Activated CD4-positive, alpha-beta T cell treated with anti-CD3 and anti-CD28 coated beads for 24 hours (primary cell): Measurements from ENCODE around the gene ARV1.

Source experiments
- DNase-seq, 2 donors: peaks; one replicate each; pipeline ENCODE4 v3.0.0-alpha.2; 2020; ENCODE audit warnings: low read depth in 2 of 2

The ARV1 gene

DNA sequence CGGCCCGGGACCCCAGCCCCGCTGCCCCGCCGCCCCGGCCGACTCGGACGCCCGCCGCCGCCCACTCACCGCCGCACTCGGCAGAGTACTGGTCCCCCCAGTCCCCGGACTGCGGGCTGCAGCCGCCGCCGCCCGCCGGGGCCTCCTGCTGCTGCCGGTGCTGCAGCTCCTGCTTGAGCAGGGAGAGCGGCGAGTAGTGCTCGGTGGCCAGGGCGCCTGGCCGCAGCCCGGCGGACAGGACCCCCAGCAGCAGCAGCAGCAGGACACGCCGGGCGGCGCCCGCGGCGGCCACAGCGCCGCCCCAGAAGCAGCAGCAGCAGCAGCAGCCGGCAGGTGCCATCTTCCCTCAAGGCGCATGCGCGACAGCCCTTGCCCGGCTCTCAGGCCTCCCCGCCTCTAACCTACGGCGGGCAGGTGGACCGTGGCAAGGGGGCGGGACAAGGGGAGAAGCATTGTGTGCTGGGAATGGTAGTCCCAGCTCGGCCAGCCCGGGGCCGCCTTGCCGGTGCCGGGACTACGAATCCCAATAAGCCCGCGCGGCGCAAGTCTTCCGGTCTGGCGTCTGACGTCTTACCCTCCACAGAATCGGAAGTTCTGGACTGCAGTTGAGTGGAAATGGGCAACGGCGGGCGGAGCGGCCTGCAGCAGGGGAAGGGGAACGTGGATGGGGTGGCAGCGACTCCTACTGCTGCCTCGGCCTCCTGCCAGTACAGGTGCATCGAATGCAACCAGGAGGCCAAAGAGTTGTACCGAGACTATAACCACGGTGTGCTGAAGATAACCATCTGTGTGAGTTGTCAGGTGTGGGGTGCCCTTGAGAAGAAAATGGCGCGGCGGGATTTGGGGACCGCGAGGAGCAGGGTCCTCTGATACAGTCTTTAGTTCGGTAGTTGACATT, at the start of gene ARV1, which contains the start of gene TTC13:
TSS of gene ARV1 (plus strand) at position 604 of the 898 bp plus-strand sequence. CDS start at position 616, 12 bp downstream.
TSS of gene TTC13 (minus strand) at position 371 of the 898 bp plus-strand sequence. CDS start at position 340, 31 bp downstream.
- peak; percentile 92 to 93 for DNase-seq

DNA sequence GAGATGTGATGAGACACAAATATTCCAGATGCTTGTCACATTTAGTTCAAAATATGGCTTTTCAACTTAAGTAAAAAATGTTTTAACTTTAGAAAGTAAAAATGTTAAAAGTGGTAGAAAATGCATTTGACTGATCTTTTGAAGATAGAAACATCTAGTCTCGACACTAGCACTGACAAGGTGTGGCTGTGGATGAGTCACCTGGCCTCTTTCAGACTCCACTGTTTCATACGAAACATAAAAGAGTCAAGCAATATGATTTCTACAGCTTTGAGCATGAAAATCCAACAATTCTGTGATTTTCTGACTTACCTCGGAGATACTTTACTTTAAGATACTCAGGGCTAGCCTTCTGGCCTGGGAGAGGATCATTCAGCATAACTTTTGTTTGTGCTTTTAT, 47.9 kb upstream of the ARV1 start:
- DNase-seq: no peak

DNA sequence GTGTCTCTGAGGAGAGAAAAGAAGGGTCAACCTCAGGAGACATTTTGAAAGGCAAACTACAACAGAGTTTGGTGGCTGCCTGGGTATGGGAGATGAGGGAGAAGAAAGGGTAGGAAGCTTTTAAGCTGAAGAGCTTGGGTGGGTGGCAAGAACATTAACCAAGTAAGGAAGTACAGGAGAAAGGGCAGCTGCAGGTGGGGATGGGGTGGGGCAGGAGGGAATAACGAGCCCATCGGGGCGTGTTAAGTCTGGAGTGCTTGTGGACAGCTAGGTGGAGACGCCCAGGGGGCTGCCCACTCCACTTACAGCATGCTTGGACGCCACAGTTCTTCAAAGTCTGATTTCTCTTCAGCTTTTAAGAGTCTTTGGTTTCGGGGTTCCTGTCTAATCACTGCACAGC, 43.0 kb upstream of the ARV1 start:
- no peak for DNase-seq

DNA sequence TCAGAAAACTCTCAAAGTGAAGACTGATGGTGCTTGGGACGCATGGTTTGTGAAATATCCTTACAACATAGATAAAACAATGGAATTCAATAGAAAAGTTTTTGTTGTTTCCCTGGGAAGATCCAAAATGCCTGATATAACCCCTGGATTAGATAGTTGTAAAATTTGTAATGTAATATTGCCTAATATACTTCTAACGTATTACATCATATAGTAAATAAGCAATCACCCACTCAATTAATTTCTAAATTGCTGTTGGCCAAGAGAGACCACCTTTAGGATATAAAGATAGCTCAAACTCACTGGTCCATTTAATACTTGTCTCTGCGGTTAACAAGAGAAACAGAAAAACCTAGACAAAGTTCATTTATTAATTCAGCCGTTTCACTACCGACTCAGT, 42.4 kb upstream of the ARV1 start:
- no peak for DNase-seq

DNA sequence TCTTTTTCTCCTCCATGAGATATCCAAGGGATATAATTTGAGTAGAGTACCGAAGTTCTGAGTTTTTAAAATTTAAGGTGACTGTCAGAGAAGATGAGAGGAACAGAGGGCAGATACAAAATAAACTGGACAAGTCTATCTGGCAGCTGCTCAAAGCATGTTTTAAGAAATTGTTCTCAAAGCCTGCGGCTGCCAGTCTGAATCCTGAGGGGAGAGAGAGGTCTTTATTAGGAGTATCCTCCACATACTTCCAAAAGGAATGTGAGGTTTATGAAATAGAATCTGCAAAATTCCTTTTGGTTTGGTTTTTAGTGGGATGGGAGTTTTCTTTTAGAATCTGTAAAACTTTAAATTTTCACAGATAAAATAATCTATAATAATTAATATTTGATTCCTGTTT, 41.5 kb upstream of the ARV1 start:
- DNase-seq: no peak

DNA sequence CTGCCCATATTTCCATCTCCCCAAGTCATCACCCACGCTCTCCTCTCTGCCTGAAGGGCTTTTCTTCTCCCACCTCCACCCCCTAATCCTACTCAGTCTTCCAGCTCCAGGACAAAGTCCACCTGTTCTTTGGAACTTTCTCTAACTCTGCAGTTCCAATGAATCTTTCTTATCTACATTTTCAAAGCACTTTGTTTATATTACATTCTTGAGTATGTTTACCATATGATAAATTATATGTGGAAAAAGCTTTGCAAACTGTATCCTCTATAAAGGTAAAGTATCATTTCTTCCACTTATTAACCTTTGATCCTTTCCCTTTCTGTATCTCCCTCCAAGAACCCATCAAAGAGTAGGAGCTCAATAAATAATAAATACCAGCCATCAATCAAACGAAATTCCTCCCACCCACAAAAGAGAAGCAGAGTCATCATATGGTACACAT, 39.9 kb upstream of the ARV1 start:
- no peak for DNase-seq

DNA sequence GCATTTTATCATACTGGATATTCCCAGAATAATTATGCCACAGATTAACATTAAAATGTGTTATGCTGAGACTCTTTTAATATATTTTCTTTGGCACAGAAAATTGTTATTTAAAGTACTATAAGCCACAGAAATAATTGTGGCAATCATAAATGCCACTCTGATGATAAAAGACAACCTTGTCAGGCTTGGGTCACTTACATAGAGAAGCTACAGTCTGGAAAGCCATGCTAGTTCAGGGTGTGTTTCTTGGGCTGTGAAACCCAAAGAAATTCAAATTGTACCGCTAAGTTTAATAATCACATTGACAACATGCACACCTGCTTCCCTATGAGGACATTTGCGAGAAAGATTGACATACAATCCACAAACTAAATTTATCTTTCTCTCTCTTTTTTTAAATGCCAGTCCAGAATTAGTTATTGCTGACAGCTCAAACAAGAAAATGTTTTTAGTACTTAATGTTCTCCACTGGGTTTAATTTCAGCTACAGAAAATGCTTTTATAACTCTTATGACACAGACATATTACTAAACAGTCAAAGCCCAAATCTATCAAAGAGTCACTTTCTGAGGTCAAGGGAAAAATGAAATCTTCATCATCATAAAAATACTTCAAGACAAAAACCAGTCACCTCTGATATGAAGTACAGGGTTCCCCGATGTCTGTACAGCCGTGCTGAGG, 38.9 kb upstream of the ARV1 start:
- DNase-seq: no peak

DNA sequence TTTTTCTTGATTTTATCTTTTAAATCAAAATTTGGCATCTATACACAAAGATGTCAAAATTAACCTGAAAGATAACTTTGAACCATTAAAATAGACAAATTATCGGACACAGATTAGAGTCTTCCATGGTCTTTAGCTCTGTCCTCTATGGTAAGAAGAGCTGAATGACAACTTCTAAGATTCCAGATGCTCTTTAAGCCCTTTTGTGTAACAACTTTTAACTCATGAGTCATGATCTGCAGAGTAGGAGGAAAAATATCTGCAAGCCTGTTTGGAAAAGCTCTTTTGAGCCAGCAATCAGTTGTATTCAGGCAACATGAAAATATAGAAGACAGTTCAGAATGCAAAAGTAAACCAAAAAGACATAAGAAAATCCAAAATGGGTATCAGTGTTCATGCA, 38.0 kb upstream of the ARV1 start:
- DNase-seq: no peak

DNA sequence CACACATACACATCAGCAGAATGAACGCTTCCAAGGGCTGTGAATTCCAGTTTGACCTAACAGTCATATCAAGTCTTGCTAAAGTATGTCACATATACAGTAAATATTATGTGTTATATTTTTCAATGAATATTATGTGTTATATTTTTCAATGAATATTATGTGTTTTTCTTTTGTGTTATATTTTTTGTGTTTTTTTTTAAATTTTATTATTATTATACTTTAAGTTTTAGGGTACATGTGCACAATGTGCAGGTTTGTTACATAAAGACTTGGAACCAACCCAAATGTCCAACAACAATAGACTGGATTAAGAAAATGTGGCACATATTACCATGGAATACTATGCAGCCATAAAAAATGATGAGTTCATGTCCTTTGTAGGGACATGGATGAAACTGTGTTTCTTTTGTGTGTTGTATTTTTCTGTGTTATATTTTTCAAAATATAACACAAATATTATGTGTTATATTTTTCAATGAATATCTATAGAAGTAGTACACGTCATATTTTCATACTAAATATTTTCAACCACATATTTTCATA, 35.8 kb upstream of the ARV1 start:
- DNase-seq: no peak

DNA sequence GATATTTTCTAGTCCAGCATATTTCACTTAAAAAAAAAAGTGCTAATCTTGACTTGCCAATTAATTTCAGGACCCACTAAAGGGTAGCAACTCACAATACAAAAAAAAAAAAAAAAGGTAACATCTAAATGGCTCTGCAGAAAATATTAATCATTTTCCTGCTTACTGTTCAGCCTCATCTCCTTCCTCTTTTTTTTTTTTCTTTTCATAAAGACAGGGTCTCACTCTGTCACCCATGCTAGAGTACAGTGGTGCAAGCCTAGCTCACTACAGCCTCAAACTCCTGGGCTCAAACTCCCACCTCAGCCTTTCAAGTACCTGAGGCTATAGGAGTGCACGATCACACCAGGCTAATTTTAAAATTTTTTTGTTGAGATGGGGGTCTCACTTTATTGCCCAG, 30.6 kb upstream of the ARV1 start:
- no peak for DNase-seq

DNA sequence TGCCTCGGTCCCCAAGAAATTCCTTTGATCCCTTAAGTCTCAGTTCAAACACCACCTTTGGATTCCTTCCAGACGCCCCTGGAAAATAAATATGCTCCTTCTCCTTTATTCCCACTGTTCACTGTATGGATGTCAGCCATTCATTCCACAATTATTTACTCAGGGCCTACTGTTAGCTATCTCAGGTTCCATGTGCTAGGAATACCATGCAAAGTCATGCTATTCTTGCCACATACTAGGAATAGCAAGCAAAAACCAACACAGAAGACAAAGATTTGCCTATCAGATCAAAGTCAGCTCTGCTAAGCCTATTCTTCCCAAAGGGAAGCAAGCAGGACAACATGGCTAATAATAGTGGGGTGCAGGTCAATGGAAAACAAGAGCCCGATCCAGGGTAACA, 30.0 kb upstream of the ARV1 start:
- DNase-seq: no peak

DNA sequence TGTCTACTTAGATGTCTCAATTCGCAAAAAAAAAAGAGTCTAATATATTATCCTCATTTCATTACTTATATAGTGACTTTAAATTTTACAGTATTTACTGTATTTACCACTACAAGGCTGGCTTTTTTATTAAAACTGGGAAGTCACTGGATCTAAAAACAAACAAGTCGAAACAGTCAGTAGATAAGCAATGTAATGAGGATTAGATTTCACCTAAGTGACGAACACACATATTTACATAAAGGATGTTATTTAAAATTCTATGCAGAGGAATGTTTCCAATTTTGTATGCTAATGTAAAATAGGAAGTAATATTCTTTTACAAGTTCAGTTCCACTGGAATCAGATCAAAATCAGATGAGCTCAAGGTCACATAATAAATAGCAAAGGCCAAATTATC, 28.5 kb upstream of the ARV1 start:
- no peak for DNase-seq

DNA sequence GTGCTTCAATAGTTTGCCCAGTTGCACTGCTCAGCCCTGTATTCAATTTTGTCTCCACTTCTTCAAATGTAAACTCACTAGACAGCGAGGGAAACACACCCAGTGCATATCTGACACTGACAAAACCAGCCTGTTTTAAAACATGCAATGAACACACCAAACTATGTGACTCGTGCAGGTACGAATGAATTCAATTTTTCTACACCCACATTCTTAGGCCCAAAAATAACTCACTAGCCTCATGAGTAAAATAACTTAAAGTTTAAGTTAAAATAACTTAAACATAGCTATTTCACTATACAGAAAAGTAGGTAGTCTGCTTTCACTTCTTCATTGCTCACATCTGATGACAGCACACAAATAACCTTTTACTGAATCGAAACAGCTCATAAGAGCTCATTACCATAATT, 21.3 kb upstream of the ARV1 start:
- DNase-seq: no peak

DNA sequence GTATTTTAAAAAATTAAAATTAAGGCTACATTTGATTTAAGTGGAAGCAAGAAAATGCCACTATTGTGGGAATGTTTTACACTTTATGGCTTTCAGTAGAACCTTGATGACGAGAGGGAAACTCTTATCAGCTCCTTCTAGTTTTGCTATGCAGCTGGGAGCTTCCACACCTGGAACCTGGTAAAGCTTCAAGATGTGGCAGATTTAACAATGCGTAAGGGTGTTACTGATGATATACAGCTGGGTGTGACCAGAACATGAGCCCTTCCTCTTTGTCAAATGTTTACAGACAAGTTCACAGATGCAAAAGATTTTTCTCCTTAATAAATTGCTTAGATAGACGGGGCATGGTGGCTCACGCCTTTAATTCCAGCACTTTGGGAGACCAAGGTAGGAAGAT, 20.5 kb upstream of the ARV1 start:
- no peak for DNase-seq

DNA sequence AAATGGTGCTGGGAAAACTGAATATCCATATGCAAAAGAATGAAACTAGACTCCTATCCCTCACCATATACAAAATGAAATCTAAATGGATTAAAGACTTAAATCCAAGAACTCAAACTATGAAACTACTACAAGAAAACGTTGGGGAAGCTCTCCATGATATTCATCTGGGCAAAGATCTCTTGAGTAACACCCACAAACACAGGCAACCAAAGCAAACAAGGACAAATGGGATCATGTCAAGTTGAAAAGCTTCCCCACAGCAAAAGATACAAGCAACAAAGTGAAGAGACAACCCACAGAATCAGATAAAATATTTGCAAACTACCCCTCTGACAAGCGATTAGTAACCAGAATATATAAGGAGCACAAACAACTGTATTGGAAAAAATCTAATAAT, 14.0 kb upstream of the ARV1 start:
- DNase-seq: no peak

DNA sequence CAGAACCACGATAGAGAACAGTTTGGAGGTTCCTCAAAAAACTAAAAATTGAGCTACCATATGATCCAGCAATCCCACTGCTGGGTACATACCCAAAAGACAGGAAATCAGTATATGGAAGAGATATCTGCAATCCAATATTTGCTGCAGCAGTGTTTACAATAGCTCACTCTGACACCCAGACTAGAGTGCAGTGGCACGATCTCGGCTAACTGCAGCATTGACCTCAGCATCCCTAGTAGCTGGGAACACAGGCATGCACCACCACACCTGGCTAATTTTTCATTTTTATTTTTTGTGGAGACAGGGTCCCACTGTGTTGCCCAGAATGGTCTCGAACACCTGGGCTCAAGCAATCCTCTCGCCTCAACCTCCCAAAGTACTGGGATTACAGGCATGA, 13.4 kb upstream of the ARV1 start:
- no peak for DNase-seq

DNA sequence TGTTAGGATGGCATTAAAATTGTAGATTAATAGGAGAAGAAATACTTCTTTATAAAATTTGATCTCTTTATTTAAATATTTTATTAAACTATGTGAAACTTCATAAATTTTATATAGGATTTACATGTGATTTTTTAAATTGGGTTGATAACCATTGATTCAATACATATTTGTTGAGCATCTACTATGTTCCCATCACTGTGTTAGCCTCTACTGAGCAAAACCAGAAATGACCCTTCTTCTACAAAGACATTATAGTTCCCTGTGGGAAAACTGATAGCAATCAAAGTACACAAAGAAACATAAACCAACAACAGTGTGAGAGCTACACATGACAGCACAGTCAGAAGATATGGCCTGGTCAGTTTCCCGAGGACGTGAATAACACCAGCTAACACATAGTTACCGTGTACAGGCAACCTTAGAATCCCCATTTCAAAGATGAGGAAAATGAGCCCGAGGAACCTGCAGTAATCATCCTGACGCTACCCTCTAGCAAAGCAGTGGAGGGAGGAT, 12.5 kb upstream of the ARV1 start:
- no peak for DNase-seq

DNA sequence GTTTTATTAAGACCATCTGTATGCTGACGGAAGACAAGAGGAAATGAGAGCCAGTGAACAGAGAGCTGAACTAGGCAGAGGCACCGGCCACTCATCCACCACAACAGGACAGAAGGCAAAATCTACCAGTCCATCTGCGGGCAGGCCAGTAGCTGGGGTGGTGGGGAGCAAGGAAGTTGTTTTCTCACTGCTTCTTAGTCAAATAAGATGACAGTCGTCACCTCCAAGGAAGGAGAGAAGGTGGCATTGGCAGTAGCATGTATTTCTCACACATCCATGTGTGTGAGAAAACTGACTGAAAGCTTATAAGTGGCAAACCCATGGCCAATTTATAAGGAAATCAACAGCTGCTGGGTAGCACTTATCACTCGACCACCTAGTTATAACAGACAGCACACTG, 8.5 kb upstream of the ARV1 start:
- DNase-seq: no peak

DNA sequence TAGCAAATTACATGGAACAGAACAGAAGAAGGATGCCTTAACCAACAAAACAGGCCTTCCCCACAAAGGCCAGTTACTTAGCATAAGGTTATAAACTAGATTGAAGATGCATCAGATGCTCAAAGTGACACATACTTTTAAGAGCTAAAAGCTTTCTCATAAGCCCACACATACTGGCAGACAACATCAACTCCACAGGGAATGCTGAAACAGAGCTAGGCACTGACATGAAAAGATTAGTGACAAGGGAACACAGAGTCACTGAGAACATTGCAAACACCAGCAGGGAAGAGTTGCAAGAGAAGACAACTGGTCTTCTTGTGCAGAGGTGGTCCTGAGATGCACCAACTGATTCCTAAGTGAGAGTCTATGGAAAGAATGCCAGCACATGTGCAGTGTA, 7.1 kb upstream of the ARV1 start:
- DNase-seq: no peak

DNA sequence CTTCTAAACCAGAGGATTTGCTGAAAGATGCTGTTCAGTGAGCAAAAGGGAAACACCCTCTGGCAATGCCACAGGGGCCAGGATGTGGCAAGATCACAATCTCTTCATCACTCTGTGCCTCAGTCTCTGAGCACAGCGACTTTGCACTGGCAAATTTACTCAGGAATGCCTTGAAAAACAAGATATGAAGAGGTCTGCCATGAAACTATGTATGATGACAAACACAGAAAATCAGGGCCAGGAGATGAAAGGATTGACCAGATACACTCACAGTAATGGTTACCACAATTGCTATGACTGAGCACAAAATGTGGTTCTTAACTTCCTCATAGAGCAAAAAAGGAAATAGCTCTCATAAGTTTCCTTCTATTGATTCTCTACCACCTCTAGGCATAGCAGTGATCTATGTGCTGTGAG, 6.0 kb upstream of the ARV1 start:
- DNase-seq: no peak

DNA sequence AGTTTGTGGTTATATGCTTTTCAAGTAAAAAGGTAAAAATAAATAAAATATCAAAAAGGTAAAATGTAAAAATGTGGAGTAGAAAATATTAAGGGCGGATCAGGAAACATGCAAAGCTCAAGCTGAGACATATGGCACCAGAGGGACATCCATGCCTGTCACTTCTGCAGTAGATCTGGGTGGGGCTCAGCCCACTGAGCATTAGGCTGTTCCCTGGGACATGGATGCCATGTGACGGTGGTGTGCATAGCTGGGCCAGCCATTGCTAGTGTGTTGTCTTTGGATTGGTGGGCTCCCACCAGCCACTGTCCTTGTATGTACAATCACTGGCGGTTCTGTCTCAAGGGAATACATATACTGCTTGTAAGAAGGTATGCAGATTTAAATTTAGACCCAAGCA, 3.3 kb upstream of the ARV1 start:
- DNase-seq: no peak

DNA sequence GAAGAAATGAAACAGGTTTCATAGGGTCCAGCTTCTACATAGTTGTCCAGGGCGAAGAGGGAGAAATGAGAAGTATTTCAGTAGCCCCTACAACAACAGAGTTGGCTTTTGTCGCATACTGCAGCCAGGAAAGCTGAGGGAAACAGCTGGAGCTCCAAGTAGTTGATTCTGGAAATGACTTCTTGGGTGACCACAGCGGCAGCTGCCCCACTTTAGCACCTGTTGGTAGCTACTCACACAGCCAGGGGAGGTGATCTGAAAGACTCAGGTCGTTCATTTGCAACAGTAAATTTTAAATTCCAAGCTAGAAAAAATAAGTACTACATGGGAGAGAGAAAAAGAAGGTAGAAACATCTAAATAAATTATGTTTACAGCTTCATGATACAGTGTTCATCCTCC, 2.5 kb upstream of the ARV1 start:
- no peak for DNase-seq
